LHCN-M2 (cell line): Measurements from ENCODE around the gene EVC2. TPM values are rescaled to one million over a fixed set of nuclear protein-coding genes. Genes with fewer than 3 reads are reported as not detected.

Experiments
- DNase-seq: peaks from one replicate; pipeline ENCODE4 v3.0.0-alpha.2; 2012; ENCODE audit warnings: low read depth
- total RNA-seq: library from RNA; depleted of rRNA; stranded (reverse); fragments of >200 nt; gene quantifications from 2 replicates; pipeline ENCODE4 v1.2.3, GENCODE V29; 2014

EVC2 gene
- total RNA-seq, 1 experiment from 2014 or later = 18.0 TPM

DNA sequence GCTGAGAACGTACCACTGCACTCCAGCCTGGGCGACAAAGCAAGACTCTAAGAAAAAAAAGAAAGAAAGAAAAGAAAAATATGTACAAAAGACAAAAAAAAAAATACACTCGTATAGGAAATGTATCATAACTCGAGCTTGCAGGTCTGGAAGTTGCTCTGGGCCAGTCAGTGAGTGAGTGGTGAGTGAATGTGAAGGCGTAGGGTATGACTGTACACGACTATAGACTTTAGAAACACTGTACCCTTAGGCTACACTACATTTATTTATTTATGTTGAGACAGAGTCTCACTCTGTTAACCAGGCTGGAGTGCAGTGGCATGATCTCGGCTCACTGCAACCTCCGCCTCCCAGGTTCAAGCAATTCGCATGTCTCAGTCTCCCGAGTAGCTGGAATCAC, 29.4 kb downstream of the EVC2 start:
- DNase-seq = no peak

DNA sequence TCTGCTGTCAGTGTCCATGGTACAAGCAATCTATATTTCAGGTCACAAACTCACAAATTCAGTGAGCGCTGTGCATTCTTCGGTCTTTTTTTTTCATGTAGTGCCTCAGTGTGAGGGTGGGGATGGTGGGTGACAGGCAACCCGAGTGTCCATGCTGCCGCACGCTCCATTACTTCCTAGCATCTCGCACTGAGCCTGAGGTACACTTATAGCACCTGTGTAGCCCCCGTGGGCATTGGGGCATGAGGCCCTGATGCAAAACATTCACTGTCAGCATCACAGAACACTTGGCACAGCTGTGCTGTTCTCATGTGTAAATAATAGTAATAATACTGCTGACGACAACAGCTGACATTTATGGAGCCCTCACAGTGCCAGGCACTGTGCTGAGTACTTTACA, 31.6 kb downstream of the EVC2 start:
- no peak for DNase-seq

DNA sequence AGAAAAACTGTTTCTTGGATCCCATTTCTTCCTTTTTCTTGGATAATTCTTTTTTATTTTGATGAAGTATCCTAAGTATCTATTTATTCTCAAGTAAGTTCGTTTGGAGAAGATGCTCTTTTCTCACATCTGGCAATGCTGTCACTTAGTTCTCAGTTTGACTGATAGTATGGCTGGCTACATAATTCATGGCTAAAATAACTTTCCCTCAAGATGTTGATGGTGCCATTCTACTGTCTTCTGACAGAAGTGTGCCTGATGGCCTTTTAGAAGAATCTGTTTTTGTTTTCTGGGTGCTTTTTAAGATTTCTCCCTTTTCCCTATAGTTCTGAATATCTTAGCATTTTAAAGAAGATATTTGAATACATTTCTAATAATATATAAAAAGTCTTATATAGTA, 41.6 kb downstream of the EVC2 start:
- DNase-seq = no peak

DNA sequence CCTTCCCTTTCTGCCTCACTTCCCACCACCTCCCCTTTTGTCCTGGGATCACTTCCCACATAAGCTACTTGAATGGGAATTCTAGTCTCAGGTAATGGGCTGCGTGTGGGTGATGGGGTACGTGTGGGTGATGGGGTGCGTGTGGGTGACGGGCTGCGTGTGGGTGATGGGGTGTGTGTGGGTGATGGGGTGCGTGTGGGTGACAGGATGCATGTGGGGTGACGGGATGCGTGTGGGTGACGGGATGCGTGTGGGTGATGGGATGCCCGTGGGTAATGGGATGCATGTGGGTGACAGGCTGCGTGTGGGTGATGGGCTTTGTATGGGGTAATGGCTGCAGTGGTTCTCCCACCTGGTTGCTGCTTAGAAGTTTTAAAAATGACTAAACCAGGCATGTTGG, 43.6 kb downstream of the EVC2 start:
- DNase-seq = no peak

DNA sequence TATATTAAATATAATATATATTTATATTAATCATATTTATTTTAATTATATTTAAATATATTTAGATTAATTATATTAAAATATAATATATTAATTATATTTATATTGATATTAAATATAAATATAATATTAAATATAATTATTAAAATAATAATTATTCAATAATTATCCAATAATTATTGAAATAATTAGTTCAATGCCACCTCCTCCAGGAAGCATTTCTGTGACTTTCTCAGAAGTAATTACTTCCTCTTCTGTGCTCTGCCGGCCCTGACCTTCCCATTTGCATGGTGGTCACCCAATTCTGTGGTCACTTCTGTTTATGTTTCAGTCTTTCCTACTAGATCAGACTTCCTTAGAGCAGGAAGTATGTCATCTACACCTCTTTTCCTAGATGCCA, 45.8 kb downstream of the EVC2 start:
- DNase-seq = peak; percentile 9

- DNase-seq = no peak
Measured at GRCh38 chr4:5661237-5661636, 47.1 kb downstream of the EVC2 start.

GRCh38 chr4:5660185-5660584, 48.2 kb downstream of the EVC2 start:
- no peak for DNase-seq

GRCh38 chr4:5658974-5659373, 49.4 kb downstream of the EVC2 start:
- no peak for DNase-seq

GRCh38 chr4:5656415-5656814, 51.9 kb downstream of the EVC2 start:
- DNase-seq = no peak

GRCh38 chr4:5654791-5655190, 53.6 kb downstream of the EVC2 start:
- no peak for DNase-seq

- DNase-seq = no peak
Measured at GRCh38 chr4:5651089-5651488, 57.3 kb downstream of the EVC2 start.

- DNase-seq = no peak
Measured at GRCh38 chr4:5650040-5650439, 58.3 kb downstream of the EVC2 start.

GRCh38 chr4:5647351-5647750, 61.0 kb downstream of the EVC2 start:
- DNase-seq = no peak

GRCh38 chr4:5640096-5640495, 68.3 kb downstream of the EVC2 start:
- no peak for DNase-seq

- no peak for DNase-seq
Measured at GRCh38 chr4:5639556-5639955, 68.8 kb downstream of the EVC2 start.

DNA sequence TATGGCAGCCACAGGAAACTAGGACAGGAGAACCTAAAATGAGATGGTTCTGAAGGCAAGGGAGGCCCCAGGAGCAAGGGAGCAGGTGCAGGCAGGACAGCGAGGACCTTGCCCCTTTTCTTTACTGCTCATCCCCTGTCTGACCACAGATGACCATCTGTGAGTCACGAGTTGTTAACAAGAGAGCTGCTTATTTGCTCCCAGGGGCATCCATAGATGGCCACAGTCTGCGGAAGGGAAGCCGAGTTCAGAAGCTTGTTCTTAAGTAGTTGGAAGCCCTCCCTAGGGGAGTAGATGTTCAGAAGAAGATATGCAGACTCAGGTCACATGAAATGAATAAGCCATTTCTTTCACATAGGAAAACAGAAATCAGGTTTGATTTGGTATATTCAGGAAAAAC, 69.4 kb downstream of the EVC2 start:
- DNase-seq = peak; percentile 97

DNA sequence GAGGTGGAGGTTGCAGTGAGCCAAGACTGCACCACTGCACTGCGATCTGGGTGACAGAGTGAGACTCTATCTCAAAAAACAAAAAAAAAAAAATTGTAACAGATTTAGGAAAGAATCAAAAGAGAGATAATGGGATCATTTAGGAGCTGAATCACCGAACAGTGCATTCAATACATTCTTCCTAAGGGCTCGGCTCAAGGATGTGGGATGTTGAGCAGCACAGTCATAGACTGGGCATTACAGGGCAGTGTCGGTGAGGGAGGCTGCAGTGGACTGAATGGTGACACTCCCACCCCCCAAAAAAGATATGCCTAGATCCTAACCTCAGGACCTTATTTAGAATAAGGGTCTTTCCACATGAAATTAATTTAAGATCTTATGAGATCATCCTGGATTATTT, 70.0 kb downstream of the EVC2 start:
- DNase-seq = peak; percentile 88

DNA sequence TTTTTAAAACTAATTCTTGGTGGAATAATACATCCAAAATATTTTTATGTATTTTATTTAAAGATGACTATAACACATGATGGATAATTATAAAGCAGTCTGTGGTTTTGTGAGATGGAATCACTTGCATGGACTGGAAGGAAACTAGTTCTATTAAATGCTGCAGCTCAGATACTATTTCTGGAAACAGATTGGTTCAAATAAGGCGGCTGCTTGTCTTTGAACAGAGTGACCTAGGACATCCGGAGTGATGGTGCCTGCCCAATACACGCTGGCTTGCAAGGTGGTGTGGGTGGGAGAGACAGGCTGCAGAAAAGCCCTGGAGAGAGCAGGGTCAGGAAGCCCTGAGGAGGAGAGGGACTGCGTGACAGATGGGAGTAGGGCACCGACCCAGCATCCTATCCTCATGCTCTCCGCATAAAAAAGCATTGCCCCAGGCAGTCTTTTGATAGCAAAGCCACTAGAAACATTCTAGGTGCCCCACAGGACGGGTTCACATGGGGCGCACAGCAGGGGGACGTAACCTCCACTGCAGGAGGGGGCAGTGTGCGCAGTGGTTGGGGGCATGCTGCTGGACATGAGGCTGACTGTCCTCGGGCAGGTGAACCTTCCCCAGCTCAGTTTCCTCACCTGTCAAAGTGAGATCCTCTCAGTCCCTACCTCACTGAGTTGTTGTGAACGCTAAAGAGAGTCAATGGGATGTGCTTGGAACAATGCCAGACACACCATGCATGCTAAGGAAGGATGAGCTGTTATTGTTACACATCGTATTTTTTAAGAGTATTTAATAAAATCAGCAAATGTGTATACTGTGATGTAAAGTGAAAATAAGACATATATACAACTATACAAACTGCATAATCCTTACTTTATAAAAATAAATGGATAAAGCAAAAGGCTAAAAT, 71.3 kb downstream of the EVC2 start:
- DNase-seq = no peak

DNA sequence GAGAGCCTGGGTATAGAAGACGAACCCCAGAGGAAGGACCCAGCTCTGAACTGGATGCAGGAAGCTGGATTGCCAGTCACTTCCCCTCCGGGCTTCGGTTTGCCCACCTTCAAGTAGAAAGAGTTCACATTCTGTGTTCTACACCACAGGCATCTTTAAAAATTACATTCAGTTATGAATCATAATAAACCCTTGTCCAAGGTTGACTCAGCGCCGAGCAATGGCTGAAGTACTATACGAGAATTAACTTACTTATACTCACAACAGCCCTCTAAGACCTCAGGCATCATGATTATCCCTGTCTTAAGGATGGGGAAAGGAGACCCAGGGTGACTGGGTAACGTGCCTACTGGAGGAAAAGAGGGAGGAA, 72.5 kb downstream of the EVC2 start:
- DNase-seq = peak; percentile 87

DNA sequence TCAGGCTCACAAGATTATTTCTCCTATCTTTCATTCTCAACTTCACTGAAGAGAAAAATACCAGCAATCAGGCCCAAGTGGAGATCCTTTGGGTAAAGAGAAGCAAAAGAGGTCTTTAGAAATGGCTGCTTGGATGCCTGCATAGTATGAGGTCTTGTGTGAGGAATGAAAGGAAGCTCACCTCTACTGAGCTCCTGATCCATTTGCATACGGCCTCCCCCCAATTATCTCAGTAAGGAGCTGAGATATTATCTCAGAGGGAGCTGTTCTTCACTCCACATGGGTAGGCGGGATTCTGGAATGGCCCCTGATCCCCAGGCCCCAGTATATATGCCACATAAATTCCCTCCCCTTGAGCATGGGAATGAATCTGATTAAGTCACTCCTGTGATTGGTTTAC, 75.8 kb downstream of the EVC2 start:
- DNase-seq = no peak

GRCh38 chr4:5632066-5632440, 76.3 kb downstream of the EVC2 start:
- no peak for DNase-seq

DNA sequence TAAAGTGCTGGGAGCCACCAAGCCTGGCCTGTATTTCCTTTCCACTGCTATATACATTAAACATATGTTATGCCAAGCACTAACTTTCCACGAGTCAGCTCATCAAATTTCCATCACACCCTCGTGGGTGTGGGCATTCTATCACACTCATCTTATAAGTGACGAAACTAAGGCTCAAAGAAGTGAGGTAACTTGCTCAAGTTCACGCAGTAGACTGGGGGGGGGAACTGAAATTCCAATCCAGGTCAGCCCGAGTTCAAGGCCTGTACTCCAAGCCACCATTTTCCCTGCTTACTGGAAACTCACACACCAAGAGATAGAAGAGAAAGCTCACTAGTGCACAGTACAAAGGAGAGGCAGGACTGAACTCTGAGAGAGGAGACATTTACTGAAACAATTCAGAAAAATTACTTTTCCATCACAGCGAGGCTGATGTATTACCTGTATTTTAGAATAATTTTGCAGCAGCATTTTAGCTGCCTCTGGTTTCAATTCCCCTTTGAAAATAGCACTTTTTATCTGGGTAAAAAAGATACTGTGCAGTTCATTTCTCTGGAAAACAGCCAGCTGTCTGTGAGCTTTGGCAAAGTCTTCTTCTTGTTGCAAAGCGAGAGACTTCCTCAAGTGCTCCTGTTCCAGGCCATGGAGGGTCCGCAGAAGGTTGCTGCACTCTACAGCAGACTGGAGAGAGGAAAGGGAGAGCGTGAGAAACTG, 76.8 kb downstream of the EVC2 start:
- no peak for DNase-seq

DNA sequence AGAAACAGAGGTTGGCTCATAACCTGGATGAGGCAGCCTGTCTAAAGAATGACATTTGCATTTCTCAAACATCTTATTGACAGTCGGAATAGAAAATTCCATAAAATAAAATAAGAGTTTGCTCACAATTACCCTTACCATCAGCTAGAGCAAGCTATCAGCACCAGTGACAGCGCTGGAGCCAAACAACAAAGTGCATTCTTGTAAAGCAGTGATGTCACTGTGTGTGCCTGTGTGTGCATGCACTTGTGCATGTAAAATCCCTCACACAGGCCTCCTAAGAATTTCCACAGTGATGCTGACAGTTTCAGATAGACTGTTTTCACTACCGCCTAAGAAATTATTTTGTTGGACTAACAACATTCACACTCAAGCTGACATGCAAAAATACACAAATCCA, 77.6 kb downstream of the EVC2 start:
- DNase-seq = no peak
